OCI-M2 (cell line): ENCODE measurements around the gene DNAJB5.

ENCODE experiments used
- DNase-seq: peaks from one replicate; lab custom pipeline; 2025; ENCODE audit not compliant: unreplicated experiment; lab: John Stamatoyannopoulos, UW

Gene DNAJB5

GRCh38 chr9:34983209-34983608 is 6.3 kb upstream of the DNAJB5 start:
- no peak for DNase-seq

GRCh38 chr9:34984049-34984448 is 5.5 kb upstream of the DNAJB5 start:
- DNase-seq = no peak

GRCh38 chr9:34985311-34985899 is 4.1 kb upstream of the DNAJB5 start:
- no peak for DNase-seq

DNA sequence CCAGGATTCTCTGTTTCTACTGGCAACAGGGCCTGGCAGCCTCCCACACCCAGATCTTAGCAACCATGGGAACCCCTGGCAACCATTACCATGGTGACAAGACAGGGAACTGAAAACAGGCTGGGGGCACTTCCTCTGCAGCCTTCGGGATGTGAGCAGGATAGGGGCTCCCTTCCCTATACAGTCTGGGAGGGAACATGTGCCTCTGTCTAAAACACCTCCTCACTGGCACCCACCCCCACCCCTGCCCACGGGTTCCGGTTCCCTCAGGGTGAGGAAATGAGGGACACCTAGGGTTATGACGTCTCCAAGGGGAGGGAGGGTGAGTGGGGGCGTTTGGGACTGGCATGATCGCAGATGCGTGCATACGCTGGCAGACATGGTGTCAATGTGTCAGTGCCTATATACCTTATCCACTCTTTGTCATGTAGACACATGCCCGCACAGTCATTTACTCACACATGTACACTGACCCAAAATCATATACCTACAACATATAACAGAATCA is 3.0 kb upstream of the DNAJB5 start:
- DNase-seq = no peak

DNA sequence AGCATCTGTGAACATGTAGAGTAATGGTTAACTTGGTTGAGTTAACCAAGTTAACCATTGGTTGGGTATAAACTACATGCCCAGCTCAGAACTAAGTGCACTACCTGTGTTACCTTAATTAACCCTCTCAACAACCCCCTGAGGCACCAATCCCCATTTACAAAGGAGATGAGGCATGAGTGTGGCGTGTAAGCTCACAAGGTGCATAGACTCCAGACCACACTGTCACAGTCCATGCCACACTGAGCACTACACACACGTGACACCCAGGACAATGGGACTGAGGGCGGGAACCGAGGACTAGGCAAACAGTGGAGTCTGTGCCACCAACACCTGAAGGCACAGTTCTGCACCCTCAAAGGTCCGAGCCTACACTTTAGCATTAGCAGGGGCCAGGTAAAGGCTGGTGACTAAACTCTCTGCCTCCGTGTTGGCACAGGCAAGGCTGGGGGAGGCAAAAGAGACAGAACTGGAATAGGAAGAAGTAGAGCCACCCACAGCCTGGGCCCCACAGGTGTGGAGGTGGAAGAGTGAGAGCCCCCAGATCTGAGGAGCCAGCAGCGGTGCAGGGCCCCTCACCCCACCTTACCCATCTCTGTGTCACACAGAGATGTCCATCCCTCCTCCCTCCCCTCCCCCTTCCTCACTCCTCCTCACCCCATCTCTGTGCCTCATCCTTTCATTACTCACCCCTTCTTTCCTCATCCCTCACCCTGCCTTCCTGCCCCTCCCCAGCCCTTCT is 2.2 kb upstream of the DNAJB5 start:
- no peak for DNase-seq

- no peak for DNase-seq
These were observed 1.1 kb upstream of the DNAJB5 start for GRCh38 chr9:34988218-34989002.

GRCh38 chr9:34989946-34990635 is 546 bp downstream of the DNAJB5 start:
- no peak for DNase-seq

DNA sequence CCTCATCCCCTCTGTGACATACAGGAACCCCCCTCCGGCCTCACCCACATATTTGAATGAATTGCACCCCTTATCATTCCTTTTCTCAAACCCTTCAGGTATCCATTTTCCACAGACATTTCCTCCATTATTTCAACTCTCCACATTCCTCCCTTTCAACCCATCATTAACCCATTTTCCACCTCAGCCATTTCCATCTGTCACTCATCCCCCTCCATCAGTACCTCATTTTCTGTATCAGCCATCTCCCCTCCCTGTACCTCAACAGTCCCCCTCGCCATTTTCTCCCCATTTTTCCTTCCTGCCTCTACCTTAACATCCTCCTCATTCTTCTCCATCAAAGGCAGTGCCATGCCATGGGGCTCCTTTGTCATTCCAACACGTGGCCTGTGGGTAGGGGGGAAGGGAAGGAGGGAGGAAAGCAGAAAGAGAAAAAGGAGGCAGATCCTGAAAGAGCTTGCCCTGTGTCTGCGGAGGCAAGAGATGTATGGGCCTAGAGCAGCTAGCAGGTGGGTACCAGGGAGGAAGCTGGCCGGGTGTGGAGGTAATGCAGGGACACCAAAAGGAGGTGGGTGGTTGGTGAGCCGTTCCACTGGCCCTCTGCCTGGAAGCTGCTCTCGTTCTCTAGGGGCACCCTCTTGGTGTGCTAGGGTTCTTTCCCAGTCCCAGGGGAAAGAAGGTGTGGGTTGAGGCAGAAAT is 1.5 kb downstream of the DNAJB5 start:
- DNase-seq = no peak

- DNase-seq = no peak
These were observed 2.2 kb downstream of the DNAJB5 start for GRCh38 chr9:34991607-34992375.

GRCh38 chr9:34992376-34992951 is 2.9 kb downstream of the DNAJB5 start:
- no peak for DNase-seq

- no peak for DNase-seq
These were observed 4.1 kb downstream of the DNAJB5 start for GRCh38 chr9:34993502-34994259.

- DNase-seq = no peak
These were observed 4.8 kb downstream of the DNAJB5 start for GRCh38 chr9:34994260-34994899.

DNA sequence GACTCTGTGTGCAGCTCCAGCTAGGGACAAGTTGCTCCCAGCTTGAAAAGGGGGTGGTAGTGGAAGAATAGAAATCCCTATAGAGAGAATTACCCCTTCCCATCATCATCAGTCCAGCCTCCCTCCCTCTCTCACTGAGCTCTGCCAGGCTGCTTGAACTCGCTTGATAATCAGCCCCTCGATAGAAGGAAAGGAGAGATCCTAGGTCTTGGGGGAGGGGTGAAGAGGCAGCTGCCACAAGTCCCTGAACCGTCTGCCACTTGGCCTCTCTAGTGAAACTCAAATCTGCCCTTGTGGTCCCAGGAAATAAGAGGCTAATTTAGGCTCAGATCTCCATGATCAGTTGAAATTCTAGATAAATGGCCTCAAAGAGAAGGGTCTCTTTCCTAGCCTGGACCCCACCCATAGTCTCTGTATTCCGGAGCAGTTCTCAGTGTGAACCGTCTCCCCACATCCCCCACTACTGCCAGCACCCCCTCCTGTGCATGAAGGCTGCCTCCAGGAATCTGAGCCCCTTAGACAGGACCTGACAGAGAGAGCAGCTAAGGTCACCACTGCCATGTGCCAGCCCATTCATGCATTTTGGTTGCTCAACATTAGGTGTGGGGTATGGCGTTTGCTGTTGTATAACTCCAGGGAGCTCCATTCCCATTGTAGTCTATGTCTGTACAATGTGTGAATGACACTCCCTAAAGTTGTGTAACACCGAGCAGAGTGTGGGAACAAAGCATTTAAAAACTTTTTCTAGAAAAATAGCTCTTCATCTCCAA is 5.5 kb downstream of the DNAJB5 start:
- DNase-seq = no peak

DNA sequence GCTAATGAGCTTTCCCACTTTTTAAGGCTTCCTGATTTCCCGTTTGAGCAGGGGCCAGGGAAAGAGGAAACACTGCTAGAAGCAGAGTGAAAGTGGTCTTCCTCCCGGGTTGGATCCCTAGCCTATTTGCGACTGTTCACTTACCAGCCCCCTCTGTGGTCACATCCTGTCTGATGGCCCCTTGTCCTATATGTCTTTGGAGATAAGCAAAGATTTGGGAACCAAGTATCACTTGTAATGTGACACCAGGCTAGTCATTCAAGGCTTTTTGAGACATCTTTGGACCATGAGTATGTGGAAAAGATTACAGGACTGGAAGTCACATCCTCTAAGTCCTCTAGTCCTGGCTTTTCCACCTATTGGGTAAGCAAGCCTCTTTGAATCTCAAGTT is 6.1 kb downstream of the DNAJB5 start:
- no peak for DNase-seq

- DNase-seq = no peak
These were observed 6.8 kb downstream of the DNAJB5 start for GRCh38 chr9:34996181-34996904.

- no peak for DNase-seq
These were observed 7.3 kb downstream of the DNAJB5 start for GRCh38 chr9:34996905-34997279.

GRCh38 chr9:34997379-34997781 is 7.8 kb downstream of the DNAJB5 start:
- DNase-seq = no peak
